ENCODE measurements around the gene ASMTL.
"Not testable (repeated sequence)": the region's sequence is repeated elsewhere in the genome, so short reads cannot be mapped to it uniquely, and the experiment has no call there.

ASMTL gene

GRCh38 chrX:1385253-1386223 lies 67.2 kb downstream of the ASMTL start:
- no peak for DNase-seq

GRCh38 chrX:1384658-1385252 lies 68.0 kb downstream of the ASMTL start:
- DNase-seq = no peak

GRCh38 chrX:1380672-1381233 lies 72.0 kb downstream of the ASMTL start:
- DNase-seq = no peak

DNA sequence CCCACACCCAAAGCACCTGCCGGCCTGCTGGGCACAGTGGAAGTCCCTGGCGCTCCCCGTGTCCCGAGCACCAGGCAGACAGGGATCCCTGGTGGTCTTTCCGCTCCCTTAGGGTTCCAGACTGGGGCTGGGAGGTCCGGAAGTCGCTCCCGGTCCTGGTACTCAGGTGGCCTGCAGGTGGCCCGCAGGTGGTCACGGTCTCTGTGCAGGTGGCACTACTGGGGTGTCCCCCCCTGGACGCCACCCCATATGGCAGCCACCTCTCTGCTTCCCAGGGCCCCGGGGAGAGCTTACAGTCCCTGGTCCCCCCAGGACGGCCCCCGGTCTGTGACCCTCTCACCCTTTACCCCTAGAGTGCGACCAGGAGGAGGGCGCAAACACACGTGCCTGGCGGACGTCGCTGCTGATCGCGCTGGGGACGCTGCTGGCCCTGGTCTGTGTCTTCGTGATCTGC lies 74.4 kb downstream of the ASMTL start:
- no peak for DNase-seq

DNA sequence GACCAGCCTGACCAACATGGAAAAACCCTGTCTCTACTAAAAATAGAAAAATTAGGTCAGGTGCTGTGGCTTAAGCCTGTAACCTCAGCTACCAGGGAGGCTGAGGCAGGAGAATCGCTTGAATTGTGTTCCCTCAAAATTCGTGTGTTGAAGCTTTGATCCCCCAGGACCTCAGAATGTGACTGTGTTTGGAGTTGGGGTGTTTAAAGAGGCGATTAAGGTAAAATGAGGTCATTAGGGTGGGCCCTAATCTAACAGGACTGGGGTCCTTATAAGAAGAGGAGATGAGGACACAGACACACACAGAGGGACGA lies 84.4 kb downstream of the ASMTL start:
- DNase-seq = no peak

DNA sequence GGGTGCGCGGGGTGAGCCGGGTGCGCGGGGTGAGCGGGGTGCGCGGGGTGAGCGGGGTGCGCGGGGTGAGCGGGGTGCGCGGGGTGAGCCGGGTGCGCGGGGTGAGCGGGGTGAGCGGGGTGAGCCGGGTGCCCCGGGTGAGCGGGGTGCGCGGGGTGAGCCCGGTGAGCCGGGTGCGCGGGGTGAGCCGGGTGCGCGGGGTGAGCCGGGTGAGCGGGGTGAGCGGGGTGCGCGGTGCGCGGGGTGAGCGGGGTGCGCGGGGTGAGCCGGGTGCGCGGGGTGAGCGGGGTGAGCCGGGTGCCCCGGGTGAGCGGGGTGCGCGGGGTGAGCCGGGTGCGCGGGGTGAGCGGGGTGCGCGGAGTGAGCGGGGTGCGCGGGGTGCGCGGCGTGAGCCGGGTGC lies 86.3 kb downstream of the ASMTL start:
- DNase-seq = not testable (repeated sequence)

- DNase-seq = no peak
Measured at GRCh38 chrX:1361910-1362309, 90.8 kb downstream of the ASMTL start.

GRCh38 chrX:1361275-1361674 lies 91.4 kb downstream of the ASMTL start:
- DNase-seq = no peak

DNA sequence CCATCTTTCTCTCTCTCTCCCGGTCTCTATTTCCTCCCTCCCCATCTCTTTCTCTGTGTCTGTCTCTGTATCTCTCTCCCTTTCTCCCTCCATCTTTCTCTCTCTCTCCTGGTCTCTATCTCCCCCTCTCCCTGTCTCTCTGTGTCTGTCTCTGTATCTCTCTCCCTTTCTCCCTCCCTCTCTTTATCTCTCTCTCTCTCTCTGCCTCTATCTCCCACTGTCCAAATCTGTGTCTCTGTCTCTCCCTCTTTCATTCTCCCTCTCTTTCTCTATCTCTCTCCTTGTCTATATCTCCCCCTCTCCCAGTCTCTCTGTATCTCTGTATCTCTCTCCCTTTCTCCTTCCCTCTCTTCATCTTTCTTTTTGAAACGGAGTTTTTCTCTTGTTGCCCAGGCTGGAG lies 92.5 kb downstream of the ASMTL start:
- no peak for DNase-seq

DNA sequence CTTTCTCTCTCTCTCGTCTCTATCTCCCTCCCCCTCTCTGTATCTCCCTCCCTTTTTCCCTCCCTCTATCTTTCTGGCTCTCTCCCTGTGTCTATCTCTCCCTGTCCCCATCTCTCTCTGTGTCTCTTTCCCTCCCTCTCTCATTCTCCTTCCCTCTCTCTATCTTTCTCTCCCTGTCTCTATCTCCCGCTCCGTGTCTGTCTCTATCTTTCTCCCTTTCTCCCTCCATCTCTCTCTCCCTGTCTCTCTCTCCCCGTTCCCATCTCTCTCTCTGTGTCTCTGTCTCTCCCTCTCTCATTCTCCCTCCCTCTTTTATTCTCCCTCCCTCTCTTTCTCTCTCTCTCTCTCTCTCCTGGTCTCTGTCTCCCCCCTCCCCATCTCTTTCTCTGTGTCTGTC lies 93.2 kb downstream of the ASMTL start:
- DNase-seq = no peak

- no peak for DNase-seq
Measured at GRCh38 chrX:1358793-1359476, 93.8 kb downstream of the ASMTL start.

DNA sequence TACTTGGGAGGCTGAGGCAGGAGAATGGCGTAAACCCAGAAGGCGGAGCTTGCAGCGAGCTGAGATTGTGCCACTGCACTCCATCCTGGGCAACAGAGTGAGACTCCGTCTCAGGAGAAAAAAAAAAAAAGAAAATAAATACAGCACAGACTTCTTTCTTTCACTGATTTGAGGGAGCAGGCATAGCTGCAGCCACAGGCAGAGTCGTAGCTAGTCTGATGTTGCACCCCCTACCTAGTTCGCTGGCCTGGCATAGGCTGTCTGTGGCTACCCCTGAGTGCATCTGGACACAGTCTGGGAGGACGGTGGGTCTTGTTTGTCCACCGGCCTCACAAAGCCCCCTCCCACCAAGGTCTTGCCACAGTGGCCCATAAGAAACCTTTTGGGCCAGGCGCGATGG lies 94.7 kb downstream of the ASMTL start:
- DNase-seq = no peak

DNA sequence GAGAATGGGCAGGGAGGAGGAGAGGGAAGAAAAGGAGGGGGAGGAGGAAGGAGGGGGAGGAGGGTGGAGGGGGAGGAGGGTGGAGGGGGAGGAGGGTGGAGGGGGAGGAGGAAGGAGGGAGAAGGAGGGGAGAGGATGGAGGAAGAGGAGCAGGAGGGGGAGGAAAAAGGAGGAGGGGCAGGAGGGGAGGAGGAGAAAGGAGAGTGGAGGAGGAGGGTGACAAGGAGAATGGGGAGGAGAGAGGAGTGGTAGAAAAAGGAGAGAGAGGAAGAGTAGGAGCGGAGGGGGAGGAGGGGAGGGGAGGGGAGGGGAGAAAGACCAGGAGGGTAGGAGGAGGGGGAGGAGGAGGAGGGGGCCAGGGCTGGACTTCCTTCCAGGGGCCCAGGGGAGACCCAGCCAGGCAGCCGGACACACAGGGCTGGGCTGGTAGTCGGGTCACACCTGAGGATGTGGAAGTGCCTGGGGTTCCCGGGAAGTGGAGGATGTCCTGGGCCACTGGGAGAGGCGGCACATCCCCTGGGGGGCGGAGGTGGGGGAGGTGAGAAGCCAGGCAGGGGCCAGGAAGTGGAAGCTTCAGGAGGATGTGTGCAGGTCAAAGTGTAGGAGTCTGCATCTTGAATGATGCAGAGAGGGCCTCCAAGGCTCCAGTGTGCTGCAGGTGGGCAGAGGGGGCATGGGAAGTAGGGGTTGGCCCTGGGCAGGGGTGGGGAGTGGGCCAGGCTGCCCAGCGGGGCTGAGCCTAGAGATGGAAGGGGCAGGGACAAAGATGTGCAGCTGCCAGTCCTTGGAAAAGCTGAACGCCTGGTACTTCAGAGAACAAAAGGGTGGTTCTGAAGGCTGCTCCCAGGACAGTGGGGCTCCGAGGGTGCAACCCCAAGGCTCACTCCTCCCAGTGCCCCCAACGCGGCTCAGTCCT lies 97.3 kb downstream of the ASMTL start:
- DNase-seq = no peak

DNA sequence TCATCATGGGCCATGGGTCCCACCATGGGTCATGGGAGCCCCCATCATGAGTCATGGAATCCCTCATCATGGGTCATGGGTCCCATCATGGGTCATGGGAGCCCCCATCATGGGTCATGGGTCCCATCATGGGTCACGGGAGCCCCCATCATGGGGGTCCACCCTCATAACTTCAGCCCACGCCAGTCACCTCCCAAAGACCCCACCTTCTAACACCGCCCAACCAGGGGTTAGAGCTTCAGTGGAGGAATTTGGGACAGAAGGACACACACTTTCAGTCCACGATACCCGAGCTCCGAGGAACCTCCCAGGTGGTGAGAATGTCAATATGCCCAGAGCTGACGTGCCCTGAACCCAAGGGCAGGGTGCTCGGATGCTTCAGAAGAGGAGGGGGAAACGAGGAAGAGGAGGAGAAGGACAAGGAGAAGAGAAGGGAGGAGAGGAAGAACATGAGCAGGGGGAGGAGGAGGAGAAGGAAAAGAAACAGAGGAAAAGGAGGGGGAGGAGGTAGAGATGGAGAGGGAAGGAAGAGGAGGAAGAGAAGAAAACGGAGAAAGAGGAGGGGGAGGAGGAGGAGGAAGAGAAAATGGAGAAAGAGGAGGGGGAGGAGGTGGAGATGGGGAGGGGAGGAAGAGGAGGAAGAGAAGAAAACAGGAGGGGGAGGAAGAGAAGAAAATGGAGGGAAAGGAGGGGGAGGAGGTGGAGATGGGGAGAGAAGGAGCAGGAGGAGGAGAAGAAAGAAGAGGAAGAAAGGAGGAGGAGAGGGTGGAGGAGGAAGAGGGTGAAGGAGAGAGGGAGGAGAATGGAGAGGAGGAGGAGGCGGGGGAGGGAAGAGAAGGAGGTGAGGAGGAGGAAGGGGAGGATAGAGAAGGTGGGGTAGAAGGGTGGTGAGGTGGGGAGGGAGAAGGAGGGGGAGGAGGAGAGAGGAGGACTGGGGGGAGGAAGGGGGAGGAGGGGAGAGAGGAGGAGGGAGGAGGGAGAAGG lies 98.4 kb downstream of the ASMTL start:
- DNase-seq = no peak
